ENCODE measurements around the gene UBE2K. TPM values are rescaled to one million over a fixed set of nuclear protein-coding genes. Genes with fewer than 3 reads are reported as not detected.
"Not testable (repeated sequence)": the region's sequence is repeated elsewhere in the genome, so short reads cannot be mapped to it uniquely, and the experiment has no call there.

The UBE2K gene
- total RNA-seq, 2 donors from 2014 or later, result 52.4 to 71.9 TPM

GRCh38 chr4:39770471-39770870 lies 72.5 kb downstream of the UBE2K start:
- DNase-seq (ENCODE audit: low spot score), result no peak
- intact Hi-C loops (cut with DNase I), result no loop called here

GRCh38 chr4:39770969-39771724 lies 73.2 kb downstream of the UBE2K start:
- intact Hi-C loops (cut with DNase I), result no loop called here
- DNase-seq (ENCODE audit: low spot score), result no peak

GRCh38 chr4:39781988-39782387 lies 84.1 kb downstream of the UBE2K start:
- DNase-seq (ENCODE audit: low spot score), result not testable (repeated sequence)

GRCh38 chr4:39785083-39785482 lies 87.1 kb downstream of the UBE2K start:
- intact Hi-C loops (cut with DNase I), result no loop called here
- no peak for DNase-seq (ENCODE audit: low spot score)

More at GRCh38 chr4:39781988-39782387, 84.1 kb downstream of the UBE2K start:
- intact Hi-C loops (cut with DNase I), result not testable (repeated sequence)

- DNase-seq (ENCODE audit: low spot score), result no peak
- intact Hi-C loops (cut with DNase I), result no loop called here
These were observed 88.9 kb downstream of the UBE2K start for GRCh38 chr4:39786838-39787237.

- DNase-seq (ENCODE audit: low spot score), result no peak
- intact Hi-C loops (cut with DNase I), result no loop called here
These were observed 94.2 kb downstream of the UBE2K start for GRCh38 chr4:39792128-39792527.

GRCh38 chr4:39792529-39792928 lies 94.6 kb downstream of the UBE2K start:
- intact Hi-C loops (cut with DNase I), result no loop called here
- DNase-seq (ENCODE audit: low spot score), result no peak

GRCh38 chr4:39792976-39793375 lies 95.0 kb downstream of the UBE2K start:
- DNase-seq (ENCODE audit: low spot score); intact Hi-C loops (cut with DNase I): not testable (repeated sequence)

- intact Hi-C loops (cut with DNase I), result no loop called here
- DNase-seq (ENCODE audit: low spot score), result no peak
These were observed 104.1 kb downstream of the UBE2K start for GRCh38 chr4:39802005-39802404.

- DNase-seq (ENCODE audit: low spot score), result no peak
- intact Hi-C loops (cut with DNase I), result no loop called here
These were observed 110.4 kb downstream of the UBE2K start for GRCh38 chr4:39808231-39808749.

- intact Hi-C loops (cut with DNase I), result no loop called here
- DNase-seq (ENCODE audit: low spot score), result no peak
These were observed 114.6 kb downstream of the UBE2K start for GRCh38 chr4:39812500-39812899.

- DNase-seq (ENCODE audit: low spot score); intact Hi-C loops (cut with DNase I): not testable (repeated sequence)
These were observed 115.1 kb downstream of the UBE2K start for GRCh38 chr4:39813033-39813432.

- intact Hi-C loops (cut with DNase I); DNase-seq (ENCODE audit: low spot score): not testable (repeated sequence)
These were observed 115.8 kb downstream of the UBE2K start for GRCh38 chr4:39813761-39814160.

- intact Hi-C loops (cut with DNase I), result no loop called here
- no peak for DNase-seq (ENCODE audit: low spot score)
These were observed 116.7 kb downstream of the UBE2K start for GRCh38 chr4:39814403-39815185.

- DNase-seq (ENCODE audit: low spot score), result no peak
- intact Hi-C loops (cut with DNase I), result no loop called here
These were observed 120.7 kb downstream of the UBE2K start for GRCh38 chr4:39818646-39819045.

GRCh38 chr4:39820186-39820585 lies 122.2 kb downstream of the UBE2K start:
- intact Hi-C loops (cut with DNase I), result no loop called here
- DNase-seq (ENCODE audit: low spot score), result no peak

- DNase-seq (ENCODE audit: low spot score), result no peak
- intact Hi-C loops (cut with DNase I), result no loop called here
These were observed 124.0 kb downstream of the UBE2K start for GRCh38 chr4:39821951-39822350.

- no peak for DNase-seq (ENCODE audit: low spot score)
- intact Hi-C loops (cut with DNase I), result no loop called here
These were observed 124.7 kb downstream of the UBE2K start for GRCh38 chr4:39822662-39823061.

- no peak for DNase-seq (ENCODE audit: low spot score)
- intact Hi-C loops (cut with DNase I), result no loop called here
These were observed 125.3 kb downstream of the UBE2K start for GRCh38 chr4:39823191-39823590.

- intact Hi-C loops (cut with DNase I), result no loop called here
- no peak for DNase-seq (ENCODE audit: low spot score)
These were observed 127.2 kb downstream of the UBE2K start for GRCh38 chr4:39825090-39825489.

All from posterior vena cava (tissue), 2 donors.